Measurements from ENCODE around the gene CDS1. TPM values are rescaled to one million over a fixed set of nuclear protein-coding genes. Genes with fewer than 3 reads are reported as not detected.

The CDS1 gene
- total RNA-seq, 4 donors from 2014 or later, result 0.83 to 1.7 (median 1.3) TPM

DNA sequence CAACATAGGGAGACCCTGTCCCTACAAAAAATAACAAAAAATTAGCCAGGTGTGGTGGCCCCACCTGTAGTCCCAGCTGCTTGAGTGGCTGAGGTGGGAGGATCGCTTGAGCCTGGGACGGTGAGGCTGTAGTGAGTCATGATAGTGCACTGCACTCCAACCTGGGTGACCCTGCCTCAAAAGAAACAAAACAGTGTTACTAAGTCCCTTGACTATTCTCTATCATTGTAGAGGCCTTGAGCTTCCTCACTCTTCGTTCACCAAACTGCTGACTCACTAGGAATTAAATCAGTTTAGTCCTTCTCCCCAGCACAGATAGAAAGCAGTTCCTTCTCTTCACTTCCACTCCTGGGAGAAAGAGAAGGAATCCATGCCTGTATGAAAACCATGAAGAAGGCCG is 14.5 kb downstream of the CDS1 start:
- no peaks in the 10 kb centered on the region for H3K4me1 ChIP-seq
- TF ChIP-seq POLR2AphosphoS5 (IDR thresholded peaks at IDR 0.05), result no peak
- no peak for TF ChIP-seq POLR2A (IDR thresholded peaks at IDR 0.05; ENCODE audit: low read depth)
- no peak for TF ChIP-seq EP300 (IDR thresholded peaks at IDR 0.05)
- TF ChIP-seq, protein P1, sequence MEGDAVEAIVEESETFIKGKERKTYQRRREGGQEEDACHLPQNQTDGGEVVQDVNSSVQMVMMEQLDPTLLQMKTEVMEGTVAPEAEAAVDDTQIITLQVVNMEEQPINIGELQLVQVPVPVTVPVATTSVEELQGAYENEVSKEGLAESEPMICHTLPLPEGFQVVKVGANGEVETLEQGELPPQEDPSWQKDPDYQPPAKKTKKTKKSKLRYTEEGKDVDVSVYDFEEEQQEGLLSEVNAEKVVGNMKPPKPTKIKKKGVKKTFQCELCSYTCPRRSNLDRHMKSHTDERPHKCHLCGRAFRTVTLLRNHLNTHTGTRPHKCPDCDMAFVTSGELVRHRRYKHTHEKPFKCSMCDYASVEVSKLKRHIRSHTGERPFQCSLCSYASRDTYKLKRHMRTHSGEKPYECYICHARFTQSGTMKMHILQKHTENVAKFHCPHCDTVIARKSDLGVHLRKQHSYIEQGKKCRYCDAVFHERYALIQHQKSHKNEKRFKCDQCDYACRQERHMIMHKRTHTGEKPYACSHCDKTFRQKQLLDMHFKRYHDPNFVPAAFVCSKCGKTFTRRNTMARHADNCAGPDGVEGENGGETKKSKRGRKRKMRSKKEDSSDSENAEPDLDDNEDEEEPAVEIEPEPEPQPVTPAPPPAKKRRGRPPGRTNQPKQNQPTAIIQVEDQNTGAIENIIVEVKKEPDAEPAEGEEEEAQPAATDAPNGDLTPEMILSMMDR (IDR thresholded peaks at IDR 0.05), result no peak
- no peaks in the 10 kb centered on the region for H3K9me3 ChIP-seq
- H3K4me3 ChIP-seq, result no peak overlapping the region
- H3K27ac ChIP-seq (replicated peaks in 1 of 4), result no peak overlapping the region
- WGBS, result 95% methylated on average over 4 of the region's 4 CpGs
- DNase-seq (ENCODE audit: extremely low spot score), result no peak
- H3K27me3 ChIP-seq, result no peaks in the 10 kb centered on the region
- intact Hi-C loops (cut with DNase I), result no loop called here
- no peaks in the 10 kb centered on the region for H3K36me3 ChIP-seq

DNA sequence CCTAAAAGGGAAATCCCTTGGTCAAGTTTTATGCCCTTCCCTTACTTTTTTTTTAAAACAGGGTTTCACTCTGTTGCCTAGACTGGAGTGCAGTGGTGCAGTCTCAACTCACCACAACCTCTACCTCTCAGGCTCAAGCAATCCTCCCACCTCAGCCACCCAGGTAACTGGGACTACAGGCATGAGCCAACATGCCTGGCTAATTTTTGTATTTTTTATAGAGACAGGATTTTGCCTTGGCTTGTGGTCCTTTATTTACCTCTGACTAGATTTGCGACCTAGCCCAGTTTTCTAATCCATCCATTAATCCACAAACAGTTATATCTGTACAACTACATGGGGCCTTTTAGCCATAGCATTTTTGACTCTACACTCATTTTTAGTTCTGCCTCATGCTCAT is 23.7 kb downstream of the CDS1 start:
- no peaks in the 10 kb centered on the region for H3K9me3 ChIP-seq
- intact Hi-C loops (cut with DNase I), result no loop called here
- DNase-seq (ENCODE audit: extremely low spot score), result no peak
- no peak overlapping the region for H3K4me3 ChIP-seq
- 100% methylated on average over 1 of the region's 1 CpG for WGBS
- TF ChIP-seq POLR2AphosphoS5 (IDR thresholded peaks at IDR 0.05) (no peak), POLR2A (IDR thresholded peaks at IDR 0.05; ENCODE audit: low read depth) (no peak), EP300 (IDR thresholded peaks at IDR 0.05) (no peak)
- TF ChIP-seq, protein P1 (IDR thresholded peaks at IDR 0.05), result no peak
- H3K36me3 ChIP-seq, result peaks cover 0 to 13% (median 0%) of the 10 kb centered on the region in 4 donors
- H3K4me1 ChIP-seq, result no peaks in the 10 kb centered on the region
- H3K27ac ChIP-seq (replicated peaks in 1 of 4), result no peak overlapping the region
- H3K27me3 ChIP-seq, result no peaks in the 10 kb centered on the region

DNA sequence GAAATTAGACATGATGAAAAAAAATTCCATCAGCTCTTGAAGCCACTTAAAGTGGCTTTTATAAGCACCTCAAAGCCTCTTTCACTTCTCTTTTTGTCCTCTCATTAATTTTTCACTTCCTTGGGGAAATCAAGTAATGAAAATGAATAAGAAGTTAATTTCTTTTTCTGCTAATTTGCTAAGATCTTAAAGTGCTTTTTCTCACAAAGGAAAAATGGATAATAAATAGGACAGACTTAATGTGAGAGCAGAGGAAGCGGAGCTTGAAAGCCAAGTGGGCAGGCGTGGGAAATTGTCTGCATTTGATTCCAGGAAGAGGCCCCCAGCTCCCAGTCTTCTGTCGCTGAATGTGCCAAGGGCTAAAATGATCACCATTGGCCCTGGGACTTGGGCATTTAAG is 28.6 kb downstream of the CDS1 start:
- 95% methylated on average over 3 of the region's 3 CpGs for WGBS
- Histone ChIP-seq H3K4me3 (no peak overlapping the region), H3K36me3 (peaks cover 0 to 13% (median 0%) of the 10 kb centered on the region in 4 donors), H3K27me3 (no peaks in the 10 kb centered on the region), H3K27ac (replicated peaks in 1 of 4) (no peak overlapping the region), H3K4me1 (no peaks in the 10 kb centered on the region), H3K9me3 (no peaks in the 10 kb centered on the region)
- TF ChIP-seq, protein P1 (IDR thresholded peaks at IDR 0.05), result no peak
- TF ChIP-seq POLR2AphosphoS5 (IDR thresholded peaks at IDR 0.05), result no peak
- no peak for TF ChIP-seq EP300 (IDR thresholded peaks at IDR 0.05)
- no peak for TF ChIP-seq POLR2A (IDR thresholded peaks at IDR 0.05; ENCODE audit: low read depth)
- intact Hi-C loops (cut with DNase I), result no loop called here
- no peak for DNase-seq (ENCODE audit: extremely low spot score)

DNA sequence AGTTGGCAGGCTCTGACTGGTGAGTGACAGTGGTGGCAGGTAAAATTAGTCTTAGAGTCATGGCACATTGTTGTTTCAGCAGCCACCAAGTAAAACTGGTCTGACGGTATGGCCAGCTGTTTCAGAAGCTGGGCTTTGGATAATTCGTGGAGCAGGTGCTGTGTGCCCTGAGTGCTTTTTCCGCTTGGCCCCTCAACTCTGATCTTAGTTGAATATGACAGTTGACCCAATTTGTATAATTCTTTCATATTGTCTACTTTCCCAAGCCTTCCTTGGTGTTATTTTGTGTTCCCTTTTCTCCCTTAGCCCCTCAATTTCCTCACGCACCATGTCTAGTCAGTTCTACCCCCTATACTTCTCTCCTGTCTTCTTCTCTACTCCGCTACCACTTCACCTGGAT is 32.0 kb downstream of the CDS1 start:
- intact Hi-C loops (cut with DNase I), result no loop called here
- WGBS, result 85% methylated on average over 5 of the region's 5 CpGs

More for the DNA sequence above, 32.0 kb downstream of the CDS1 start:
- Histone ChIP-seq H3K36me3 (peaks cover 0 to 11% (median 0%) of the 10 kb centered on the region in 4 donors), H3K27me3 (no peaks in the 10 kb centered on the region), H3K4me3 (no peak overlapping the region), H3K27ac (replicated peaks in 1 of 4) (no peak overlapping the region), H3K9me3 (no peaks in the 10 kb centered on the region), H3K4me1 (no peaks in the 10 kb centered on the region)
- no peak for DNase-seq (ENCODE audit: extremely low spot score)
- TF ChIP-seq POLR2A (IDR thresholded peaks at IDR 0.05; ENCODE audit: low read depth), result no peak
- TF ChIP-seq EP300 (IDR thresholded peaks at IDR 0.05), result no peak
- TF ChIP-seq, protein P1 (IDR thresholded peaks at IDR 0.05), result no peak
- no peak for TF ChIP-seq POLR2AphosphoS5 (IDR thresholded peaks at IDR 0.05)
